GM12873 (cell line): ENCODE measurements around the gene OLFM2.

ENCODE experiments used
- CTCF ChIP-seq: IDR thresholded peaks from 2 replicates; pipeline ENCODE4 v1.5.1; 2012; ENCODE audit warnings: low read depth, mild to moderate bottlenecking, moderate library complexity, low read length, control low read depth; ENCODE audit not compliant: insufficient read depth; ENCODE audit errors: missing control alignments

Gene OLFM2

DNA sequence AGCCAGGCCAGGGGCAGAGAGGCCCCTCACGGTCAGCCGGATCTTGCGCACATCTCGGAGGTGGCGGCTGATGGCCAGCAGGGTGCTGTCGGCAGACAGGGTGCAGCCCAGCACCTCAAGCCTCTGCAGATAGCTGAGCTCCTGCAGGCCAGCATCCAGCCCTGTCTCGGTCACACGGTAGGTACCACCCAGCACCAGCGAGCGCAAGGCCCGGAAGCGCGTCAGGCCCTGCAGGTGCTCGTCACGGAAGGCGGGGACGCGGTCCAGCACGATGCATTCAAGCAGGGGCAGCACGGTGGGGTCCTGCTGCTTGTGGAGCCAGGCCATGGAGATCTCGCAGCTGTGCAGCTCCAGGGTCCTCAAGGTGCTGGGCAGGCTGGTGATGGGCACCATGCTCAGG, 125.2 kb downstream of the OLFM2 start:
- no peak for TF ChIP-seq CTCF

DNA sequence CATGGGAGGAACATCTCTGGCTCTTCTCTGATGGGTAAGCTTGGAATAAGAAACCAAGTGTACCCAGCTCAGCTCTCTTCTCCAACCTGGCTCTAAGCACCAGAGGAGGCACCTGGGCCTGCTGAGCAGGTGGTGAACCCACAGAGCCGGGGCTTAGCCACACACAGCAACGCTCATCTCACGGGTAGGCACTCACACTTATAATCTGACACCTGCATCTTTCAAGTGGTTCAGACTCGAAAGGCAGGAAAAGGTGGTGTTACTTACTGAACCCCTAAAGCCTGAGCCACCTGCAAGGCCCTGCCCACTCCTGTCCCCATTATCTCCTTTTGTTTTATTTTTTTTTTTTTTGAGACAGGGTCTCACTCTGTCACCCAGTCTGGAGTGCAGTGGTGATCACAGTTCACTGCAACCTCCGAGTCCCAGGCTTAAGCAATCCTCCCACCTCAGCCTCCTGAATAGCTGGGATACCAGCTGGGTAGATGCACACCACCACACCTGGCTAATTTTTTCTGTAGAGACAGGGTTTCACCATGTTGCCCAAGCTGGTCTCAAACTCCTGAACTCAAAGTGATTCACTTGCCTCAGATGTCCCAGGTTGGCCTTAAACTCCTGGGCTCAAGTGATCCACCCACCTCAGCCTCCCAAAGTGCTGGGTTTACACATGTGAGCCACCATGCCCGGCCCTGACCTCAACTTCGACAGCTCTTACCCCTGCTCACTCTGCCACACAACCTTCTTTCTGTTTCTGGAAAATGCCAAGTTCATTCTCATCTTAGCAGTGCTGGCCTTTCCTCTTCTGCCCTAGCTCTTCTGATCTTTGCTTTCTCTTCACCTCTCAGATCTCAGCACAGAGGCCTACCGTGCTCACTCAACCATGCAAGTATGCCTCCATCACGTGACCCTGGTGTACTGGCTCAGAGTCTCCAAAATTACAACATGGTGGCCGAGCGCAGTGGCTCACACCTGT, 127.2 kb downstream of the OLFM2 start:
- TF ChIP-seq CTCF: no peak

DNA sequence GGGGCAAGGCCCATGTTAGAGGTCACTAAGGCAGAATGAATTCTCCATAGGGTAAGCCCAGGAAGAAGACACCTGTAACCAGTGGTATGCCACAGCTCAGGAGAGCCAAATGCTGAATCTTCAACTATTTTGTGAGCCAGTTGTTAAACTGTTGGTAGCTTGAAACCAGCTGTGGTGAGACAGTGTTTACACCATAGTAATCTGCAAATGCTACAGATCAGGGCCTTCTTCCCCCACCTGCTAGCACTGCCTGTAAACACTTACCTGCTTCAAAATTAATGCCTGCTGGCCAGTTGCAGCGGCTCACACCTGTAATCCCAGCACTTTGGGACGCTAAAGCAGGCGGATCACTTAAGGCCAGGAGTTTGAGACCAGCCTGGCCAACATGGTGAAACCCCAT, 129.5 kb downstream of the OLFM2 start:
- no peak for TF ChIP-seq CTCF
